AG08395 (cell line): ENCODE measurements around the gene GLMP.

Experiments used
- DNase-seq: peaks from one replicate; pipeline ENCODE4 v3.0.0; 2012; ENCODE audit warnings: mixed read lengths, low spot score

The GLMP gene

DNA sequence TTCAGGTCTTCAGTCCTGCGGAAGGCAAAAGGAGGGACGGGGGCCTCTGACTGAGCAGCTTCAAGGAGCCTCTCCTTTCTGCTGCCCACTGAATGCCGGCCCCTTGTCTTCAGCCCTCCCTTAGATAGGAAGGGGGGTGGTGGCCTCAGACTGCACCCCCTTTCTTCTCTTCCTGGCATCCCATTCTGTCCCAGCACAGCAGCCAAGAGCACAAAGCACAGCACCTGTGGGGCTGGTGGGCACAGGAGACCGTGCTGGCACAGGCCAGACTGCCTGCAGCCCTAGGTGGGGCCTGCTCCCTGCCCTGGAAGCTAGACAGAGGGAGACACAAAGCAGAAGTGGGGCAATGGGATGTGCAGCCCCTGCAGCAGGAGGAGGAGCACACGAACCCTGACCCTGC, 45.9 kb downstream of the GLMP start:
- DNase-seq, result no peak

DNA sequence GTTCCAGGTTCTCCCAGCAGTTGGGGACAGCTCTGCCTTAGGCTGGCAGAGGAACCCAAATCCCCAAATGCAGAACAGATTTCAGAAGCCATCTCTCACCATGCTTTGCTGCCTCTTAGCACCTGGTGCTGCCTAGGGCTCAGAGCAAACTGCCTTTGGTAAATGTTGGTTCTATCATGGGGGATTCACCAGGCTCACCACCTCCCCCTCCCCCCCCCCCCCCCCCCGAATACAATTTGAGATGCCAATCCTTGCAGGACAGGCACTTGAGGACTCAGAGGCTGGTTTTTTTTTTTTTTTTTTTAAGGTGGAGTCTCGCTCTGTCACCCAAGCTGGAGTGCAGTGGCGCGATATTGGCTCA, 47.2 kb downstream of the GLMP start:
- DNase-seq, result no peak

GRCh38 chr1:156247460-156248322, 47.8 kb downstream of the GLMP start, which contains the start of gene PAQR6:
PAQR6 (minus strand) TSS chr1:156248056; CDS start chr1:156246731, 1,325 bp downstream.
- no peak for DNase-seq

- DNase-seq, result no peak
These were observed 48.6 kb downstream of the GLMP start for GRCh38 chr1:156246781-156247459.

DNA sequence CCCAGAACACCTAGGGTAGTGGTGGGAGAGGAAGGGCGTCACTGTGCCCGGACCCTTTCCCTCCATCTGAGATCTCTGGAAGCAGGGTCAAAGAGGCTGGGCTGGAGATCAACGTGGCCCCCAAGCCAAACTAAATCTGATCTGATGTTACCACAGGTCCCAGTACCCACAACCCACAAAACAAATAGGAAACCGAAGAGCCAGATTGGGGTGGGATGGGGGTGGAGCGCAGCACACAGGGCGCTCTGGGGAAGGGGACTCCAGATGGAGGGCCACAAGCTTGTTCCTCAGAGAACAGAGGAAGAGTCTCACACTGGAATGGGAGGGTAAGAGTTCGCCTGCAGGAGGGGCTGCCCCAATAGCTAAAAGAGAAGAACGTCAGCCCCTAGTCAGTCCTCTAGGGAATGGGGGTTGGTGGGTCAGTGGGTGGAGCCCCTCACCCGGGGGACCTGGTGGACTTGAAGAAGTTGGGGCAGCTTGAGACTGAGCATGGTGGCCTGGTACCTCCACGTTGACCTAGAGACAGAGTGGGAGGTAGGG, 49.2 kb downstream of the GLMP start:
- DNase-seq, result no peak

DNA sequence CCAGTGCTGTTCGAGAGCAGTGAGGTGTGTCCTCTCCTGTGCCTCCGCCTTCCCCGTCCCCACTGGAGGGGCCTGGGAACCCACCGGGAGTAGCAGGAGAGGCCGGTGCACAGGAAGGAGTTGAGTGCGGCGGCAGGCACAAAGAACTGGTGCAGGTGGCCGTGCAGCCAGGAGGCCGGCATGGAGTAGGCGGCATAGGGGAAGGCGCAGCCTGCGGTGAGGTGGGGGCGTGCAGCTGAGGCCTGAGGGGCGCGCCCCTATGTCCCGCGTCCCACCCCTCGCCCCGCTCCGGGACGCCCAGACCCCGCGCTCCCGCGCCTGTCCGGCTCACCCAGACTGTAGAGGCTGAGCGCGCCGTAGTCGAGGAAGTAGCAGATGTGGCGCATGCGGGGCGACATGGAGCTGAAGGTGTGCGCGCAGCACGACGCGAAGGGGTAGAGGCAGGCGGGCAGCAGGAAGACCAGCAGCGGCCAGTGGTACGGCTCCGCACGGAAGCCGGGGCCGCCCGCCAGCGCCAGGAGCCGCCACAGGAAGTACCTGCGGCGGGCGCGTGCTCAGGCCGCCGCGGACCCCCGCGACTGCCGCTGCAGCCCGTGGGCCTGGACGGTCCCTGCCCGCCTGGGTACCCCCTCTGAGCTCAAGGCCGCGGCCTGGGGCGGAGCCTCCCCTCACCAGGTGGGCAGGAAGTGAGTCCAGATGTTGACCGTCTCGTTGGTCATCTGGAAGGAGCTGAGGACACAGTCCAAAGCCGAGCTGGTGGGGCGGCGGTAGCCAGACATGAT, 49.8 kb downstream of the GLMP start:
- peak; percentile 21 for DNase-seq

- DNase-seq, result no peak
These were observed 50.8 kb downstream of the GLMP start for GRCh38 chr1:156244712-156245111.

GRCh38 chr1:156244126-156244525, 51.4 kb downstream of the GLMP start:
- DNase-seq, result no peak

GRCh38 chr1:156242738-156243137, 52.7 kb downstream of the GLMP start:
- no peak for DNase-seq
